HPDE6-E6E7 (cell line): ENCODE data around the gene CACNA1E.
A peak's percentile ranks its signal among the peaks of the same experiment; 100 is the strongest.

ENCODE experiments used
- DNase-seq: peaks from one replicate; pipeline ENCODE4 v3.0.0; 2011; ENCODE audit warnings: missing footprints; ENCODE audit errors: extremely low spot score

The CACNA1E gene

GRCh38 chr1:181483285-181484195 lies at the start of gene CACNA1E:
CACNA1E (plus strand) TSS chr1:181483517; CDS start chr1:181483745, 228 bp downstream.
- no peak for DNase-seq

- no peak for DNase-seq
These were observed 49.4 kb upstream of the CACNA1E start for GRCh38 chr1:181433931-181434330.

GRCh38 chr1:181438013-181438412 lies 45.3 kb upstream of the CACNA1E start:
- no peak for DNase-seq

GRCh38 chr1:181440510-181440909 lies 42.8 kb upstream of the CACNA1E start:
- no peak for DNase-seq

- no peak for DNase-seq
These were observed 41.2 kb upstream of the CACNA1E start for GRCh38 chr1:181442181-181442525.

GRCh38 chr1:181443231-181443853 lies 40.0 kb upstream of the CACNA1E start:
- DNase-seq, result no peak

GRCh38 chr1:181445436-181445835 lies 37.9 kb upstream of the CACNA1E start:
- DNase-seq, result no peak

GRCh38 chr1:181448461-181448860 lies 34.9 kb upstream of the CACNA1E start:
- no peak for DNase-seq

DNA sequence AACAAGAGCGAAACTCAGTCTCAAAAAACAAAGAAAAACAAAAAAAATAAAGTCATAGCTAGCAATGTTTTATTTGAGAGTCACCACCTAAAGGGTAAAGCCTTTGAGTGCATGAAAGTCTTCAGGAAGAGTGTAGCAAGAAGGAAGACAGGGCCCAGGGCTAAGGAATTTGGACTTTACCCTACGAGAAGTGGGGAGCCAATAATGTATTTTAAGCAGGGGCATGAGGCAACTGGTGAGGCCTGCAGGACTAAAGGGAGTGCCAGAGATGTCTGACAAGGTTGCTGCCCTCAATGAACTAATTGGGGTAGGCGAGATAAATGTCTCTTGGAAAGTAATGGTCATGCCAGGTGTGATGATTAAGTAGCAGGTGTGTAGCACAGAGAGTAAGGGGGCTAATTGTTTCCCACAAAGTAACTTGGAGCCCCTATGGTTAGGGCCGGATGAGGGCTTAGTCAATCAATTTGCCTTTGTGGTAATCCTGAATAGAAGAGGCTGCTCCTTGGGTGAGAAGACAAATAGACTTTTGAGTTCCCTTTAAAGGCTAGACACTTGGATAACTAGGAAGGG lies 31.6 kb upstream of the CACNA1E start:
- DNase-seq, result no peak

GRCh38 chr1:181452746-181453145 lies 30.6 kb upstream of the CACNA1E start:
- DNase-seq, result no peak

- DNase-seq, result no peak
These were observed 29.6 kb upstream of the CACNA1E start for GRCh38 chr1:181453541-181454201.

GRCh38 chr1:181456551-181456950 lies 26.8 kb upstream of the CACNA1E start:
- DNase-seq, result no peak

DNA sequence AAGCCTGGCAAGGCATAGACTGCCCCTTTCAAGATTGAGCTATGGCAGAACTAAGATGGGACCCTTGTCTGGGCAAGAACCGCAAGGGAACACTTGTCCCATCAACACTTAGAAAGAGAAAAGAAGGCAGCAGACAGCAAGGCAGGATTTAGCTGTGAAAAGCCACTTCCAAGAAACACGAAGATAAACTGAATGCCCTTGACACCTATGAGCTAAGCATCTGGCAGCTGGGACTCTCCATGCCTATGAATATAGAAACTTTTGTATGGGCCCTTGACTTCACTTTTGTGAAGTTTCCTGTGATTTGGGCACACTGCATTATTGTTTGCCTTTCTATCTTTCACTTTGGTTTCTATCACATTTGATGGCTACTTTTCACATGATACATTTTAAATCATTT lies 24.9 kb upstream of the CACNA1E start:
- DNase-seq, result no peak

GRCh38 chr1:181459067-181459466 lies 24.2 kb upstream of the CACNA1E start:
- no peak for DNase-seq

GRCh38 chr1:181469829-181470228 lies 13.5 kb upstream of the CACNA1E start:
- DNase-seq, result peak; percentile 48

DNA sequence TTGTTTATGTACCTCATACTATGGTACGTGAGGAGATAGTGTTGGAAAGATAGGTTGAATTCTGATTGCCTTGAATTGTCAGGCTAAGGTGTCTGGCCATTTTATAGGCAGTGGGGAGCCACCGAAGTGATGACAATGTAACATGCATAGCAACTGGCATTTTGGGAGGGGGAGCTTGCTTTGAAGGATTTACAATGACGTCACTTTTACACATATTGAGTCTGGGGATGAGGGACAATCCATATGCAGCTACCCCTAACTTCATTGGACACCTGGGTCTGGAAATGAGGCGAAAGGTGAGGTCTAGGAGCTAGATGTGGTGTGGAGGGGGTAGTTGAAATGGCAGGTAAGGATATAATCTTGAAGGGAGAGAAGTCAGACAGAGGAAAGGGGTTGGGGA lies 7.7 kb upstream of the CACNA1E start:
- no peak for DNase-seq

- no peak for DNase-seq
These were observed 6.7 kb upstream of the CACNA1E start for GRCh38 chr1:181476581-181476980.

GRCh38 chr1:181478306-181478705 lies 5.0 kb upstream of the CACNA1E start:
- no peak for DNase-seq

- peak; percentile 76 for DNase-seq
These were observed 4.1 kb upstream of the CACNA1E start for GRCh38 chr1:181479137-181479745.

DNA sequence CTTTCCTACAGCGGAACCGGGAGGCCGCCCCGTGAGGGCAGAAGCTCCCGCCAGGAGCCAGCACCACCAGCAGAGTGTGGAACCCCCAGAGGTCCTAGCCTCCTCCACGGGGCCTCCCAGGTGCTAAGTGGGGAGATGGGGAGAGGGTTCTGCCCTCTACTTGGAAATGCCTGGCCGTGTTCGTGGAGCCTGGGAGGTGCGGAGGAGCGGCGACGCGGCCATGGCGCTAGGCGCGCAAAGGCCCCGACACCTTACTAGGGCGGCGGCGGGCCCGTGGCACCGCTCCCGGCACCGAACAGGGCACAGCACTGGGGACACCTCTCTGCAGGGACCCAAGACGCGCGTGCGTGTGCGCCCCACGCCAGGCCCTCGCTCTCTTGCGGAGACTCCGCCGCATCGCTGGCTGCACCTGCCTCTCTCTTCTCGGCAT lies 1.3 kb upstream of the CACNA1E start:
- DNase-seq, result no peak

GRCh38 chr1:181482521-181483284 lies 614 bp upstream of the CACNA1E start:
- DNase-seq, result peak; percentile 16
